Motor neuron (in vitro differentiated cells): ENCODE data around the gene PDE6G. TPM values are rescaled to one million over a fixed set of nuclear protein-coding genes. Genes with fewer than 3 reads are reported as not detected.

Experiments used
- ATAC-seq, 8 experiments: fragments of 200-7000 bp; cut with Tn5 transposase; replicated peaks in 6 of 8; 2 replicates each; pipeline ENCODE4 v1.8.0; 2021; ENCODE audit warnings: mild to moderate bottlenecking in 8 of 8, moderate library complexity in 8 of 8
- H3K27ac ChIP-seq, 2 donors: fragments of 250-450 bp; sonication (Bioruptor Pico); 2 replicates each; pipeline ENCODE4 v1.9.0; 2021; ENCODE audit warnings: antibody characterized with exemption in 2 of 2, mild to moderate bottlenecking in 2 of 2, moderate library complexity in 1 of 2
- H3K4me1 ChIP-seq, 2 donors: fragments of 250-450 bp; sonication (Bioruptor Pico); replicated peaks in 1 of 2; 2 replicates each; pipeline ENCODE4 v1.6.1; 2021; ENCODE audit warnings: antibody characterized with exemption in 2 of 2, mild to moderate bottlenecking in 2 of 2, moderate library complexity in 1 of 2
- H3K4me3 ChIP-seq, 5 donors: fragments of 250-450 bp; sonication (Bioruptor Pico); 2 replicates each; pipeline ENCODE4 v1.9.0; 2021; ENCODE audit warnings: antibody characterized with exemption in 5 of 5, mild to moderate bottlenecking in 5 of 5, moderate library complexity in 4 of 5
- WGBS, 10 experiments: fragments of 450-650 bp; shearing (Covaris generic); methylation state at CpG; one replicate each; pipeline ENCODE4 v1.0.0; 2022; 5-methylcytosine and 5-hydroxymethylcytosine counted together
- in situ Hi-C, 9 experiments: fragments of 400-800 bp; cut with MboI; loops; one replicate each; pipeline ENCODE4 v1.15.0; 2021; ENCODE audit warnings: low sequenced_read_pairs in 9 of 9, low pct_unique_long_range_greater_than_20kb in 2 of 9; ENCODE audit not compliant: unreplicated experiment in 9 of 9
- total RNA-seq, 8 experiments: library from RNA; unstranded; fragments of 300-600 nt; gene quantifications; 2 replicates each; pipeline versions ENCODE4 v1.2.3 to v1.2.4, GENCODE V29; 2022

Gene PDE6G
- under 1 TPM in 6 of 8 experiments, not detected in 2; 0.20 to 0.79 (median 0.55) TPM for total RNA-seq

DNA sequence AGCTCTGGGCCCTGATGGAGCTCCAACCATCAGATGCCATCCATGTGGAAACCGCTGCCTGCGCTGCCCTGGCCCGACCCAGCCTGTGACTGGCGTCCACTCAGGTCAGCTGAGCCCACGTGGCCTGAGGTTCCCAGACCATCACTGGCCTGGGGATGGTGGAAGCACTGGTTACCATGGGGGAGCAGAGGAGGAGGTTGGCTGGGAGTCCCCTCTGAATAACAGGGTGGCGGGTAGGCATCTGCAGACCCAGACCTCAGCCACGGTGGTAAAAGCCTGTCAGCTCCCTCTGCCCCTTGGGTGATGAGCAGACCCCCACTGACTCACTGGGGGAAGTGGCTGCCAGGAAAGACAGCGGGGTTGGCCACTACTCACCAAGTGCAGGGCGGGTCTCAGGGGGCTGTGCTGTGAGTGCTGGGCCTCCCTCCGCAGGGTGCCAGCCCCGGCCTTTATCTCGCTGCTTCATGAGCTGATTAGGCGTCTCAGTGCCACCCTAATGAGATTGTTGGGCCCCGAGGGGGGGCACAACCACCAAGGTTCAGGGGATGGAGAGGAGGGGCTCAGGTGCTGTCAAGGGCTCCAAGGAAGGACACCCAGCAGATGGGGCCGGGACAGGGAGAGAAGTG is at the start of gene PDE6G:
Gene PDE6G (minus strand): TSS at position 425 of the 626 bp plus-strand sequence. CDS start 3,237 bp downstream, outside the sequence.
- WGBS, 10 experiments, result 81 to 95% methylated on average over 4 to 5 of the region's 15 CpGs; no CpG with 5 or more reads in 8 of the 10 experiments
- ATAC-seq, result peak in 2 of 8 experiments; percentile 11 to 16
- Histone ChIP-seq H3K27ac (no peak within 1 kb of the TSS), H3K4me1 (peaks cover 0 to 3% of the 10 kb centered on the region in 2 donors), H3K4me3 (no peak within 1 kb of the TSS)
- in situ Hi-C loops, result no loop called here

- H3K27ac ChIP-seq, result no peak overlapping the region
- H3K4me1 ChIP-seq, result peaks cover 18 to 21% of the 10 kb centered on the region in 2 donors
- in situ Hi-C loops, result no loop called here
- ATAC-seq, result no peak
- 93 to 100% (median 97%) methylated on average over 3 to 18 of the region's 30 CpGs for WGBS, 10 experiments
- H3K4me3 ChIP-seq, result no peak overlapping the region
Measured at GRCh38 chr17:81705518-81706231, 49.3 kb upstream of the PDE6G start.

GRCh38 chr17:81703747-81704654 is 47.7 kb upstream of the PDE6G start:
- Histone ChIP-seq H3K4me1 (peaks cover 13 to 17% of the 10 kb centered on the region in 2 donors), H3K4me3 (peak overlapping the region; percentile 60 to 99 (median 76)), H3K27ac (peak overlapping the region; percentile 83 to 94)
- peak in 2 of 8 experiments; percentile 6 to 7 for ATAC-seq
- in situ Hi-C loops, result no loop called here
- 0 to 100% (median 4%) methylated on average over 1 to 12 of the region's 27 CpGs; no CpG with 5 or more reads in 1 of the 10 experiments for WGBS, 10 experiments

- peak; percentile 83 to 93 (median 88) for ATAC-seq
- H3K4me1 ChIP-seq, result peaks cover 13 to 17% of the 10 kb centered on the region in 2 donors
- WGBS, 10 experiments, result 0 to 1% (median 0%) methylated on average over 3 to 31 of the region's 102 CpGs; no CpG with 5 or more reads in 7 of the 10 experiments
- in situ Hi-C loops, result no loop called here
- H3K27ac ChIP-seq, result peak within 1 kb of the TSS; percentile 83 to 94
- peak within 1 kb of the TSS; percentile 60 to 99 (median 76) for H3K4me3 ChIP-seq
Measured at GRCh38 chr17:81702934-81703746, 46.8 kb upstream of the PDE6G start, which contains the start of gene MRPL12. TSS of gene MRPL12 (plus strand) at chr17:81703367. CDS start at chr17:81703502, 135 bp downstream.

GRCh38 chr17:81701288-81702071 is 45.1 kb upstream of the PDE6G start:
- peak in 4 of 8 experiments; percentile 1 to 6 (median 4) for ATAC-seq
- in situ Hi-C loops, result no loop called here
- WGBS, 10 experiments, result 33 to 100% (median 77%) methylated on average over 1 to 7 of the region's 23 CpGs; no CpG with 5 or more reads in 3 of the 10 experiments
- H3K4me3 ChIP-seq, result peak overlapping the region; percentile 60 to 99 (median 76)
- H3K4me1 ChIP-seq, result peaks cover 13 to 17% of the 10 kb centered on the region in 2 donors
- H3K27ac ChIP-seq, result no peak overlapping the region

DNA sequence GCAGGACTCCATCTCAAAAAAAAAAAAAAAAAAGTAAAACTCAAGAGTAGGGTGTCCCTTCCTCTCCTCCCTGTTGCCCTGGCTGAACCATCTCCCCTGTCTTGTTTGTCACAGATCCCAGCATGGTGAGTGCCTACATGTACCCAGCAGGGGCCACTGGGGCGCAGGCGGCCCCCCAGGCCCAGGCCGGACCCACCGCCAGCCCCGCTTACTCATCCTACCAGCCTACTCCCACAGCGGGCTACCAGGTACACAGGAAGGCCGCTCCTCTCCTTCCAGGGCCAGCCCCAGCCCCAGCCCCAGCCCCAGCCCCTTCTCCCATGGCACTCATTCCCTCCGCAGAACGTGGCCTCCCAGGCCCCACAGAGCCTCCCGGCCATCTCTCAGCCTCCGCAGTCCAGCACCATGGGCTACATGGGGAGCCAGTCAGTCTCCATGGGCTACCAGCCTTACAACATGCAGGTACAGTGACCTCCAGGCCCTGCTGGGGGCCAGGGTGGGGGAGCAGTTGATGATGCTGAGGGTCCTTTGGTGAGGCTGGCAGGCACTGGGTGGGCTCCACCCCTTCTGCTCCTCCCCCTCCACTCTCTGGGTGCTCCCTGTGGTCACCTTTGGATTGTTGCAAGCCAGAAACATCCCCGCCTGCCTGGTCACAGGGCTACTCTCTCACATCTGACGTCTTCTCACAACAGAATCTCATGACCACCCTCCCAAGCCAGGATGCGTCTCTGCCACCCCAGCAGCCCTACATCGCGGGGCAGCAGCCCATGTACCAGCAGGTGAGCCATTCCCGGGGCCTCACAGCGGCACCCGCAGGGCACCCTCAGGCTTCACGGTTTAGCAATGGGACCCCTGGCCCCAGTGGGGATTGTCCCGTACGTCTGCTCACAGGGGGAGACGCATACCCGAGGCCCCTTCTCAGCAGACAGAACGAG is 44.3 kb upstream of the PDE6G start:
- 90 to 100% (median 93%) methylated on average over 2 to 5 of the region's 25 CpGs; no CpG with 5 or more reads in 6 of the 10 experiments for WGBS, 10 experiments
- no peak overlapping the region for H3K4me3 ChIP-seq
- no peak overlapping the region for H3K27ac ChIP-seq
- in situ Hi-C loops, result no loop called here
- H3K4me1 ChIP-seq, result peaks cover 13 to 17% of the 10 kb centered on the region in 2 donors
- no peak for ATAC-seq

GRCh38 chr17:81697261-81698044 is 41.1 kb upstream of the PDE6G start:
- ATAC-seq, result no peak
- in situ Hi-C loops, result no loop called here
- H3K27ac ChIP-seq, result no peak overlapping the region
- no peak overlapping the region for H3K4me3 ChIP-seq
- 89 to 100% (median 100%) methylated on average over 1 to 15 of the region's 25 CpGs; no CpG with 5 or more reads in 1 of the 10 experiments for WGBS, 10 experiments
- peaks cover 8 to 12% of the 10 kb centered on the region in 2 donors for H3K4me1 ChIP-seq

GRCh38 chr17:81696218-81696941 is 40.0 kb upstream of the PDE6G start:
- peaks cover 0 to 2% of the 10 kb centered on the region in 2 donors for H3K4me1 ChIP-seq
- no peak overlapping the region for H3K4me3 ChIP-seq
- WGBS, 10 experiments, result 90 to 100% (median 97%) methylated on average over 1 to 7 of the region's 40 CpGs; no CpG with 5 or more reads in 4 of the 10 experiments
- in situ Hi-C loops, result no loop called here
- no peak overlapping the region for H3K27ac ChIP-seq
- ATAC-seq, result peak in 2 of 8 experiments; percentile 6 to 7

DNA sequence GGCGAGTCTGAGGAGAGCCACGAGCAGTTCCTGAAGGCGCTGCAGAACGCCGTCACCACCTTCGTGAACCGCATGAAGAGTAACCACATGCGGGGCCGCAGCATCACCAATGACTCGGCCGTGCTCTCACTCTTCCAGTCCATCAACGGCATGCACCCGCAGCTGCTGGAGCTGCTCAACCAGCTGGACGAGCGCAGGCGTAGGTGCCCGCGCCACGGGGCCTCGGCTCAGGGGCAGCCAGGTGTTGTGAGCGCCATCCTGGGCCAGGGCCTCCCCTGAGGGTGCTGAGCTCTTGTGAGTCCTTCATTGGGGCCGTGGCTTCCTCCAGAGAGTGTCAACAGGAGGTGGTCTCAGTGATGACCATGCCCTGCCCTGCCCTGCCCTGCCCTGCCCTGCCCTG is 39.5 kb upstream of the PDE6G start:
- in situ Hi-C loops, result no loop called here
- H3K27ac ChIP-seq, result no peak overlapping the region
- peak in 3 of 8 experiments; percentile 6 to 12 (median 10) for ATAC-seq
- no peaks in the 10 kb centered on the region for H3K4me1 ChIP-seq
- 80 to 93% methylated on average over 3 of the region's 22 CpGs; no CpG with 5 or more reads in 8 of the 10 experiments for WGBS, 10 experiments
- H3K4me3 ChIP-seq, result no peak overlapping the region
